SK-N-MC (cell line): Measurements from ENCODE around the gene PRKAR2B.

Experiments used
- EZH2 ChIP-seq: fragments of 200-600 bp; sonication (generic); IDR thresholded peaks from one replicate; pipeline ENCODE4 v1.6.1; 2017; ENCODE audit warnings: antibody characterized with exemption
- FOXP2 ChIP-seq: optimal IDR thresholded peaks from 2 replicates; pipeline ENCODE3; 2011; ENCODE audit warnings: mild to moderate bottlenecking, moderate library complexity; ENCODE audit not compliant: insufficient read depth; ENCODE audit errors: extremely low read length, control extremely low read depth
- POLR2AphosphoS5 ChIP-seq: IDR thresholded peaks from 2 replicates; pipeline ENCODE4 v1.6.1; 2012; ENCODE audit warnings: mild to moderate bottlenecking, low read depth, low read length, borderline replicate concordance

DNA sequence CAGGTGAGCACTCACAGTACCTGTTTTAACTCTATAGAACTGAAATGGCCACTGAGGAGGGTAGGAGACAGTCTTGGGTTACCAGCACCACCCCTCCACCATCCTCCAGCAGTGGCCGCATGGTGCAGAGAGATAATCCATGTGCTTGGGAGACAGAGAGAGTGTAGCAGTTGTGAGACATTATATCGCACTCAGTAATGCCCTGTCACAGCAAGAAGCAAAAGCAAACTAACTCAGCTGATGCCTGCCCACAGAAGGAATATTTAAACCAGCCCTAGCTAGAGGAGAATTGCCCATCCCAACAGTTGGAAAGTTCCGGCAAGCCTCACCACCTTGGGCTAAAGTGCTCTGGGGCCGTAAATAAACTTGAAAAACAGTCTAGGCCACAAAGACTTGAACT lies 65.5 kb downstream of the PRKAR2B start:
- TF ChIP-seq EZH2 (no peak), POLR2AphosphoS5 (no peak), FOXP2 (no peak)
